Activated CD8-positive, alpha-beta memory T cell treated with anti-CD3 and anti-CD28 coated beads for 1 hour (primary cell): Measurements from ENCODE around the gene OR4M2.
"Not testable (repeated sequence)": the region's sequence is repeated elsewhere in the genome, so short reads cannot be mapped to it uniquely, and the experiment has no call there.

Source experiments
- DNase-seq, 2 donors: peaks; one replicate each; pipeline ENCODE4 v3.0.0-alpha.2; 2020; ENCODE audit warnings: low read depth in 1 of 2; ENCODE audit errors: extremely low read depth in 1 of 2

Gene OR4M2, protein sequence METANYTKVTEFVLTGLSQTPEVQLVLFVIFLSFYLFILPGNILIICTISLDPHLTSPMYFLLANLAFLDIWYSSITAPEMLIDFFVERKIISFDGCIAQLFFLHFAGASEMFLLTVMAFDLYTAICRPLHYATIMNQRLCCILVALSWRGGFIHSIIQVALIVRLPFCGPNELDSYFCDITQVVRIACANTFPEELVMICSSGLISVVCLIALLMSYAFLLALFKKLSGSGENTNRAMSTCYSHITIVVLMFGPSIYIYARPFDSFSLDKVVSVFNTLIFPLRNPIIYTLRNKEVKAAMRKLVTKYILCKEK

DNA sequence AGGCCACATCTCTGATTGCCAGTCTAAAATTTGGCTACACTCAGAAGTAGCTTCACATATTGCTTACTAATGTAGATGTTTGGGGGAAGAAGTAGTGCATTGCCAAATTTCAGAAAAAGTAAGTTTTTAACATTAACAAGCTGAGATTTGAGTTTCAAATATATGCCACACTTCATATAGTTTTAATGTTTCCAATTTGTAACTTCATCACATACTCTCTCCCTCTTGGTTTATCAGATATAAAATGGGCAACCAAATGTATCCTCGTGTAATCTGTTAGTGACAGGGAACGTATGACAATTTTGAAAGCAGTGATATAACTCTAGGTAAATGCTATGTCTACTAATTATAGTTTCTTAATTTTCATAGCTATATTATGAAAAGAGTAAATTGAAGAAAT lies at the start of gene OR4M2:
Gene OR4M2, plus strand, starts transcription at position 301 of the 400 bp plus-strand sequence. Its CDS starts 98 bp downstream, at position 399.
- DNase-seq: not testable (repeated sequence)

DNA sequence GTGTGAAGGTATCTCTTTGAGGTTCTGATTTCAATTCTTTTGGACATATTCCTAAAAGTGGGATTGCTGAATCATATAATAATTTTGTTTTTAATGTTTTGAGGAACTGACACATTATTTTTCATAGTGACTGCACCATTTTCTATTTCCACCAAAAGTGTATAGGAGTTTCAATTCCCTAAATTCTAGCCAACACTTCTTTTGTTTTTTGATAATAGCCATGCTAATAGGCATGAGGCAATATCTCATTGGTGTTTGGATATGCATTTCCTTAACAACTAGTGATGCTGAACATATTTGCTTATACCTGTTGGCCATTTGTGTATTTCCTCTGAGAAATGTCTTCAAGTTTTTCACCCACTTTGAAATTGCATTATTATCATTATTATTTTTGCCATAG lies 11.1 kb upstream of the OR4M2 start:
- not testable (repeated sequence) for DNase-seq

DNA sequence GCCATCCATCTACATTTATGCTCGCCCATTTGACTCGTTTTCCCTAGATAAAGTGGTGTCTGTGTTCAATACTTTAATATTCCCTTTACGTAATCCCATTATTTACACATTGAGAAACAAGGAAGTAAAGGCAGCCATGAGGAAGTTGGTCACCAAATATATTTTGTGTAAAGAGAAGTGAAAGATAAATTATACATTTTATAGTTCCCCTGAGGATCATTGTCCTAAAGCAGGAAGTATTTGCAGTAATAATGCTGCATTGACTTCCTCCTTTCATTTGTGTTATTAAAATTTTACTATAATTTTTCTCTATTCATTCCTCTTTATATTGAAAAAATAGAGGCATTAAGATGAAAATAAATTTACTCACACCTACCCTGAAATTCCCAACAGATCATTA lies 1.1 kb downstream of the OR4M2 start:
- DNase-seq: not testable (repeated sequence)

DNA sequence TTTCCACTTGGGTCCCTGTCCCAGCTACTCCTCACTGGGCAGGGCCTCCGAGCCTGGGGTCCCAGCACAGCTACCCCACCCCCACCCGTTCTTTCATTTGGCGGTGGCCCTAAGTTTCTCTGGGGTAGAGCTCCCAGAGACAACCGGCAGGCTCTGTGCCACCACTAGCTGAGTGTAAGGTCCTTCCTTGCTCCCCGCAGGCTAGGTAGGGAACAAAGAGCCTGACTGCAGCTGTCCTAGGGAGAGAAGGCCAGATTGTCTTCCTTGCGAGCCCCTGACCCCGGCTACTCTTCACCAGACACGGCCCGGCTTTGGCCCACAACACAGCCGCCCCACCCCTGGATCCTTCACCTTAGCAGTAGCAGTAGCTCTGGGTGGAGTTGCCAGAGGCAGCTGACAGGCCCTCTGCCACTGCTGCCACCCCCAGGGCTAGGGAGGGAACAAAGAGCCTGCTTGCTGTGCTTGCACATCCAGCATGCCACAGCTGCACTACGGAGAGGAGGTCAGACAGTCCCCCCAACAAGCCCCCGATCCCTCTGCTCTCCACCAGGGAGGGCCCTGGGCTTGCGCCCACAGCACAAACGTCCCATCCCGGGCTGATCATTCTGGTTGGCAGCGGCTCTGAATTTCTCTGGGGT lies 18.4 kb downstream of the OR4M2 start:
- DNase-seq: not testable (repeated sequence)

DNA sequence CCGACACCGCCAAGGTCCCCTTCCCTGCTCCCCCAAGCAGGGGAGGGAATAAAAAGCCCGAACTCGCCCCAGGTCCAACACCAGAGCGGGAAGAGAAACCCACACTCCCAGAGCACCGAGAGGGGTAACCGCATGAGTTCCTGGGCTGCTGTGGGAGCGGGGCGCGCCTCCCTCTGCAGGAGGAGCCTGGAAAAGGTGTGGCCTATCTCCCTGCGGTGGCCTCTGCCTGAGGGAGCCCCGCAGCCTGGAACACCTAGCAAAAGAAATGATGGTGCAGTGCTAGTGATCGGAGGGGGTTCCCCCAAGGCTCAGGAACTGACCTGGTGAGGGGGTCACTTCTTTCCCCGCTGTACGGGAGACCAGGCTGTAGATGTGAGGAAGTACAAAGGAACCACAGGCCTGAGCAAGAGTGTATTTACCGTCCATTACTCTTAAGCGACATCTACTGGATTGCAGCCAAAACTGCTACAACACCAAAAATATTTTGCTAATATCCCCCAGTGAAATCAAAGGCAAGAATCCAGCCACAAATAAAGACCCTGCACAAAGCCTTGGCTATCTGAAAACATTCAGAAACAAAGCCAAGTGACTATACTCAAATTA lies 19.1 kb downstream of the OR4M2 start:
- not testable (repeated sequence) for DNase-seq

DNA sequence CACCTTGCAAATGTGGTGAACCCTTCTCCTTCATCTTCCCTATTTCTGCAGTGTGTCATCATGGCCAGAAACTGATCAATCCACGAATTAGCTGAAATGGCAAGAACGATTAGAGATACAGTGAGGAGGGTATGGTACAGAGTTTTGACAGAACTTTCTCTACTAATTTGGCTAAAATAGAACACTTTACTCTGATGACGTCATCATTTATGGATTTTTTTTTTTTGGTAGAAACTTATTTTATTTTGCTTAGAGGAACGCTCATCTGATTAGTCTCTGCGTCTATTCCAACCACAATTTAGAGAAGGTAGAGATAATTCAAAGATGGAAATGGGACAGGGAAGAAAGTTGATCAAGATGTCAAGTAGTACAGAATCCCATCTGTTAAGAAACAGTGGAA lies 41.7 kb downstream of the OR4M2 start:
- not testable (repeated sequence) for DNase-seq
